Suppressor macrophage treated with lipopolysaccharide for 1 hour (primary cell): ENCODE measurements around the gene UNC13B.

ENCODE experiments used
- DNase-seq, 3 donors: peaks; one replicate each; pipeline ENCODE4 v3.0.0-alpha.2; 2020 to 2022

UNC13B gene

GRCh38 chr9:35279946-35280345 is 118.1 kb downstream of the UNC13B start:
- DNase-seq = no peak

DNA sequence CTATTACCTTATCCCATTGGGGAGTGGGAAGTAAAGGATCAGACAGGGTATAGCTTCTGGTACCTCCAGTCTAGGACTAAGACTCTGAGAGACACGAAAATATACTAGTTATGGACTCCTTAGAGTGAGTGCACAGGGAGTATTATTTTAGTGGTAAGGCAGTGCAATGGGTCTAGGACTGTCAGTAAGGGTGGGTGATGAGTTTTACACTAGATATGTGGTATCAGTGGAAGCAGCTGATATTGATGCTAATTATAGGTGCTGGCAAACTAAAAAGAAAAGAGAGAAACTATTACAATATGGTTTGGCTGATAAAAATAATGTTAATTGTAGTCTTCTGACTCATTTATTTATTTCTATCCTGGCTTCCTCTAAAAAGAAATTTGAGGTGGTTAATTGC is 118.6 kb downstream of the UNC13B start:
- DNase-seq = no peak

DNA sequence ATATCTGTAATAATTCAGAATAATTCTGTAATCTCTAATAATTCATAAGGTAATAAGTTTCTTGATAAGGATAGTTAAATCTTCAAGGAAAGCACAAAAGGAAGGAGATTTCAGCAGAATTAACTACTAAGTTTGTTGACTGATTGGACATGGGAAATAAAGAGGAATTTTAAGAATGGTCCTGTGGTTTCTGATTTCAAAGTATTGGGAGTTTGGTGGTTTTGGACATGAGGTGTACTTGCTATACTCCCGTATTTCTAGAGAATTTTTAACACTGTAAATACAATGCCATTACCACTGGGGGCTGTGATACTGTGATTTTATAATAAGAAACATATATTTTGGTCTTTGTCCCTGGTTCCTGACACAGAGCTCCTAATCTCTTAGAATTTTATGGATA is 123.9 kb downstream of the UNC13B start:
- no peak for DNase-seq

DNA sequence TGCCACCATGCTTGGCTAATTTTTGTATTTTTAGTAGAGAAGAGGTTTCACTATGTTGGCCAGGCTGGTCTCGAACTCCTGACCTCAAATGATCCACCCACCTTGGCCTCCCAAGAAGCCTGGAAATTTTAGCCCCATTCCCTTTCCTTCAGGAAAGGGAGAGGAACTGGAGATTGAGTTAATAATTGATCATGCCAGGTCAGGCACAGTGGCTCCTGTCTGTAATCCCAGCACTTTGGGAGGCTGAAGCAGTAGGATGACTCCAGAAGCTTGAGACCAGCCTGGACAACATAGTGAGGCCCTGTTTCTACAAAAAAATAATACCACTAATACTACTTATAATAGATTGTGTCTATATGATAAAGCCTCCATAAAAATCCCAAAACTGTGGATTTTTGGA is 124.6 kb downstream of the UNC13B start:
- no peak for DNase-seq

DNA sequence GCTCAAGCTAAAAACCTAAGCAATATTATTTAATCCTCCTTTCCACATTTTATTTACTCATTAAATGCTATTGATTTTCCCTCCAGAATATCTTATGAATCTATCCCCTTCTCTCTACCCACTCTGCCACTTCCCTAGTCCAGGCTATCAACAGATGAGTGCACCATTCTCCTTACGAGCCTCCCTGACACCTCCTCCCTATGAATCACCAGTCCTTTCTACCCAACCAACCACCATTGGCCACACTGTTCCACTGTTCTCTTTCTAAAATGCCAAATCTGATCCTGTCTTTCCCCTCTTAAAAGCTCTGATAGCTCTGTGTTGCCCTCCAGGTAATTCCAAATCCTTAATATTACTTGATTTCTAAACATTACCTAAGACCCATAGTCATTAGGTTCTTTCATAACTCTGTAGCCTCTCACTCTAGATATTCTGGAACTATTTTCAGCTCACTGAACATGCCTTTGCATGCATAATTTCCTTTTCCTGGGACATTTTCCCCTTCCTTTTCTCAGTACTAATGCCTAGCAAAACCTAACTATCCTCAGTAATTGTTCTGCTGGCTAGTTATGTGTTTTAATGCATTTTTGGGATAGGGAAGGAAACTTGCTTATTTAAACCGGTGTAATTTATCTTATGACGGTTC is 126.3 kb downstream of the UNC13B start:
- DNase-seq = no peak

DNA sequence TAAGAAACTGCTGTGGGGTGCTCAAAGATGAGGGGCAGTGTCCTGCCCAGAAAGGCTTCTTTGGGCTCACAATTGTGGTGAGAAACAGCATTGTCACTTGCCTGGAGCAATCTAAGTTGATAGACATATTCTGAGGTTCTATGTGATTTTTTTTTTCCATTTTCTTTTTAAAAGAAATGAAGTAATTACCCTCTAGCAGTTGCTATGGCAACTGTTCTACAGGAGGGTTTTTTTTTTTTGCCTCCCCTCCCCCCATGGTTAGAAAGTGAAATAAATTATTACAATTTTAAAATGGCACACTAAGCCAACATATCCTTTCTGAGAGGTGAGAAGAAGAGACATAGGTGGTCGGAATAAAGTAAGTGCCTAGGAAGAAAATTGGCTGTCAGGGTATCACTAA is 127.0 kb downstream of the UNC13B start:
- DNase-seq = no peak

DNA sequence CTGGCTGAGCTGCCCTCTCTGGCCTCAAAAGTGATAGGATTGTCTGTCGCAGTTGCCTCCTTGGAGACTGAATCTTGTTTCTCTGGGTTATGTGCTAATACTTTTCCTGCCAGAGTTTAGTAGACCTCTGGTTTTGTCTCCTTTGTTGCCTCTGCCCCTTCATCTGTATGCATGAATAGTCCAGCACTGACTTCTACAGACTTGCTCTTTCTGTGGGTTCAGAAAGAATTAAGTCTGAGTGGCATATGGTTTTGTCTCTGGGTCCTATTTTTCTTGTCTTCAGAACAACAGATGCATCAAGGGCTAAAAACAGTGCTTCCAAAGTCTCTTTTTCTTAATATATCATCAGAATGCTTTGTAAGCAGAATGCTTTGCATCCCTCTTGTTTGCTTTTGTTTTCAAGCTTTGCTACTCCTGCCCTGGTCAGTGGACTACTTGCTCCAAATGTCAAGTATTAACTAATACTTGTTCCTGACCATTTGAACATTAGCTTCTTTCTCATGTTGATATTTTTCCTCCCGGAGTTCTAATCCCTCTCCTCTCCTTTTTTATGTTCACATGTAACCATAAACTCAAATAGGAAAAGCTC is 131.7 kb downstream of the UNC13B start:
- no peak for DNase-seq

- no peak for DNase-seq
These were observed 132.3 kb downstream of the UNC13B start for GRCh38 chr9:35294066-35294465.

GRCh38 chr9:35294556-35294955 is 132.7 kb downstream of the UNC13B start:
- DNase-seq = peak; percentile 26 to 41 (median 39)

- no peak for DNase-seq
These were observed 133.7 kb downstream of the UNC13B start for GRCh38 chr9:35295369-35296036.

- no peak for DNase-seq
These were observed 141.8 kb downstream of the UNC13B start for GRCh38 chr9:35303567-35303966.

DNA sequence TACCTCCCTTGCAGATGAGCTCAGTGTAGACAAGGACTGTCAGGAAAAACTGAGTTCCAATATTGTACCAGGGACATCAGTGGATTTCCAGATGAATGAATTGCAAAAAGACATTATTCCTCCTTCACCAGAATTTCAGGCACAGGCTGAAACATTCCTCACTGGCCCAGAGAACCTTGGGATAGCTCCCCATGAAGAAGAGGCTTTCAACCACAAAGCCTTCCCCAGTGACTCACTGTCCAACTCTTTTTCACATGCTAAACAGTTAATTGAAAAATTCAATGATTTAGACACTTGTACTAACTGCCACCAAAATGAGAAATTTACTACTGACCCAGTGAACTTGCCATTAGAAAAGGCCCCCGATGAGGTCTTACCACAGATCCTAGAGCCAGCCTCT is 144.5 kb downstream of the UNC13B start:
- DNase-seq = no peak

GRCh38 chr9:35308316-35308715 is 146.5 kb downstream of the UNC13B start:
- DNase-seq = no peak

DNA sequence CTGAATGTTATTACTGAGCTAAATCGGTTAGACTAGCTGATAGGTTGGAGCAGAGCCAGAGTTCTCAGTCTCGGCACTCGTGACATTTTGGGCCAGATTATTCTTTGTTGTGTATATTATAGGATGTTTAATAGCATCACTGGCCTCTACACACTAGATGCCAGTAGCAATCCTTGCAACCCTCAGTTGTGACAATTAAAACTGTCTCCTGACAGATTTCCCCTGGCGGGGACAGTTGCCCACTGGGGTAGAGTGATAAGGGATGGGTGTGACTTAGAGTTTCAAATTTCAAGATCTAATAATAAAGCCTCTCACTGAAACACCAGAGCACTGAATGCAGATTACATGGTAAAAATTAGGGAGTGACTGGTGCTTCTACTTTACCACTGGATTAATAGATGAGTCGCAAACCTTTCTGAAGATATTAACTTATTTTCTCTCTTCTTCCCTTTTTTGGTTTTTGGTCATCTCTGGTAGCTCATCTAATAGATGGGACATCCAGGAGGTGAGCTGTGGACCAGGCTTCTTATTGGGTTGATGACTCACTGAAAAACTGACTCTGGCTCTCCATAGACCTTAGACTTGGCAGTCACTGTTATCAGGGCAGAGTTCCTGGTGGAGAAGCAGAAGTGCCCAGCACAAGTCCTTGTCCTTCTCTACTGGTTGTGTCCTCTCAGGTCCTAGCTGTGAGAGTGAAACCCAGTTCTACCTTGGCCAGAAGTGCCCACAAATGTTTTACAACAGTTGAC is 150.3 kb downstream of the UNC13B start:
- no peak for DNase-seq

GRCh38 chr9:35313460-35313859 is 151.7 kb downstream of the UNC13B start:
- DNase-seq = no peak

DNA sequence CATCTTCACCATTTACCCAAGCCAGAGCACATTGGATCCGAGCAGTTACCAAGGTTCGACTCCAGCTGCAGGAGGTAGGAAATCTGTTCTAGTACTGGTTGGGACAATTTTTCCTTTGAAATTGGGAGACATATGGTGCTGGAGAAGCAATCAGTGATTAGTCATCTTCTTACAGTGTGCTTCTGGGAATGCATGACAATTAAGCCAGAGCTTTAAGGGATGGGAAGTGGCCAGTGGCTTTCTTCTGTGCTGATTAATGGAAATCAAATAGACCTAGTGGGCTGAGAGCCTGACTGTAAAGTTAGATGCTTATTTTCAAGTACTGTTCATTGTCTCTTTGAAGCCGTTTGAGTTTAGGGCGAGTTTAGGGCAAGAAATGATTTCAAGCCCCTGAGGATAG is 152.1 kb downstream of the UNC13B start:
- no peak for DNase-seq

- DNase-seq = no peak
These were observed 156.9 kb downstream of the UNC13B start for GRCh38 chr9:35318741-35319140.

- DNase-seq = no peak
These were observed 160.5 kb downstream of the UNC13B start for GRCh38 chr9:35322075-35322885.

GRCh38 chr9:35324966-35325365 is 163.2 kb downstream of the UNC13B start:
- DNase-seq = no peak

DNA sequence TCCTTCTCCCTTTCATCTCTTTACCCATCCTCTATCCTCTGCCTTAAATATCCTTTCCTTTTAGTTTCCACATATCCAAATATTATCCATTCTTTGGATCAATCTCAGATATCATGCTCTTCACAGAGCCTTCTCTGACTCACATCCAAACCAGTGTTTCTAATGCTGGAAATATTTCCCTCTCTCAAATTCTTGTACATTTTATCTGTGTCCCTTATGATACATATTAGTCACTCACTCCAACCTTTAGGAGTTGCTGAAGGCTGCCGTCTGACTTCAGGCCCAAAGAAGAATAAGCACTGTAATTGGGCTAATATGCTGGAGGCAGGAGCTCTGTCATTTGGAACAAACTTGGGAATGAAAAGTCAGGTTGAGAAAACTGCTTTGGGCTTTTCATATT is 171.7 kb downstream of the UNC13B start:
- no peak for DNase-seq

DNA sequence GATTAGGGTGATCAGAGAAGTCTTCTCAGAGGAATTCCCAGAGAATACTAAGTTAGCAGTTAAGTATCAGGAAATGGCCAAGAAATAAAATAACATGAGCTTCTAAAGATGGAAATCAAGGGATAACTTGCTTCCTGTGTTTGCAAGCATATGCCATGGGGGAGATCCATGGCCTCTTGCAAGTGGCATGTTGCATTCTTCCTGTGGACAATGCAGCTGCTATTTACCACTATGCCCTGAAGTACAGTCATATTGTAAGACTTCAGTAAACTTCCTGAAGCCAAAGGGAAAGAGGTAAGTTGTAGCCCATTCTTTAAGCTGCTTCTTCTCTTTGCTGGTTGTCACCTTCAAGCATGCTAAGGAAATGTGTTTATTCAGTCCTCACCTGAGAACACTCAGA is 173.4 kb downstream of the UNC13B start:
- no peak for DNase-seq

- DNase-seq = no peak
These were observed 176.3 kb downstream of the UNC13B start for GRCh38 chr9:35338086-35338485.
